KG1 (cell line): Measurements from ENCODE around the gene TP63.

Experiments used
- DNase-seq: peaks from one replicate; lab custom pipeline; 2025; lab: John Stamatoyannopoulos, UW

TP63 gene

GRCh38 chr3:189868061-189868460, 236.9 kb downstream of the TP63 start:
- DNase-seq = no peak

- no peak for DNase-seq
Measured at GRCh38 chr3:189869165-189869564, 238.0 kb downstream of the TP63 start.

GRCh38 chr3:189871418-189871817, 240.2 kb downstream of the TP63 start:
- no peak for DNase-seq

- no peak for DNase-seq
Measured at GRCh38 chr3:189883113-189883753, 252.0 kb downstream of the TP63 start.

GRCh38 chr3:189890496-189890895, 259.3 kb downstream of the TP63 start:
- DNase-seq = no peak

GRCh38 chr3:189896533-189896932, 265.3 kb downstream of the TP63 start:
- DNase-seq = no peak

- DNase-seq = no peak
Measured at GRCh38 chr3:189897406-189897805, 266.2 kb downstream of the TP63 start.

GRCh38 chr3:189898559-189899153, 267.5 kb downstream of the TP63 start:
- DNase-seq = no peak

- DNase-seq = no peak
Measured at GRCh38 chr3:189899186-189899585, 268.0 kb downstream of the TP63 start.

- DNase-seq = no peak
Measured at GRCh38 chr3:189900578-189900977, 269.4 kb downstream of the TP63 start.

GRCh38 chr3:189901481-189901880, 270.3 kb downstream of the TP63 start:
- DNase-seq = no peak

GRCh38 chr3:189902230-189903186, 271.3 kb downstream of the TP63 start:
- no peak for DNase-seq

GRCh38 chr3:189903562-189904250, 272.5 kb downstream of the TP63 start:
- DNase-seq = no peak

- no peak for DNase-seq
Measured at GRCh38 chr3:189907803-189908202, 276.6 kb downstream of the TP63 start.

GRCh38 chr3:189908646-189909045, 277.5 kb downstream of the TP63 start:
- no peak for DNase-seq

- no peak for DNase-seq
Measured at GRCh38 chr3:189909139-189909538, 277.9 kb downstream of the TP63 start.

GRCh38 chr3:189909573-189909972, 278.4 kb downstream of the TP63 start:
- DNase-seq = no peak

- no peak for DNase-seq
Measured at GRCh38 chr3:189911001-189911400, 279.8 kb downstream of the TP63 start.

GRCh38 chr3:189914799-189915198, 283.6 kb downstream of the TP63 start:
- no peak for DNase-seq

GRCh38 chr3:189921770-189922169, 290.6 kb downstream of the TP63 start:
- DNase-seq = no peak

- DNase-seq = no peak
Measured at GRCh38 chr3:189927975-189928895, 297.0 kb downstream of the TP63 start.
